Body of pancreas (tissue), 4 donors: Measurements from ENCODE around the gene NOP16.

Experiments used
- POLR2A ChIP-seq, 3 donors: fragments of 450-650 bp; IDR thresholded peaks; one replicate each; pipeline ENCODE4 v1.6.1; 2016; ENCODE audit warnings: antibody characterized with exemption in 3 of 3, mild to moderate bottlenecking in 2 of 3
- TF ChIP-seq, protein P1 (sequence below), 7 experiments: fragments of 450-650 bp in 4 of 7; fragments of 200-600 bp in 3 of 7; sonication (generic) in 3 of 7; IDR thresholded peaks; one replicate each; pipeline ENCODE4 v1.5.1; 2016 to 2019; ENCODE audit warnings: antibody characterized with exemption in 7 of 7

GRCh38 chr5:176405656-176406435, 17.4 kb upstream of the NOP16 start:
- TF ChIP-seq, protein P1, sequence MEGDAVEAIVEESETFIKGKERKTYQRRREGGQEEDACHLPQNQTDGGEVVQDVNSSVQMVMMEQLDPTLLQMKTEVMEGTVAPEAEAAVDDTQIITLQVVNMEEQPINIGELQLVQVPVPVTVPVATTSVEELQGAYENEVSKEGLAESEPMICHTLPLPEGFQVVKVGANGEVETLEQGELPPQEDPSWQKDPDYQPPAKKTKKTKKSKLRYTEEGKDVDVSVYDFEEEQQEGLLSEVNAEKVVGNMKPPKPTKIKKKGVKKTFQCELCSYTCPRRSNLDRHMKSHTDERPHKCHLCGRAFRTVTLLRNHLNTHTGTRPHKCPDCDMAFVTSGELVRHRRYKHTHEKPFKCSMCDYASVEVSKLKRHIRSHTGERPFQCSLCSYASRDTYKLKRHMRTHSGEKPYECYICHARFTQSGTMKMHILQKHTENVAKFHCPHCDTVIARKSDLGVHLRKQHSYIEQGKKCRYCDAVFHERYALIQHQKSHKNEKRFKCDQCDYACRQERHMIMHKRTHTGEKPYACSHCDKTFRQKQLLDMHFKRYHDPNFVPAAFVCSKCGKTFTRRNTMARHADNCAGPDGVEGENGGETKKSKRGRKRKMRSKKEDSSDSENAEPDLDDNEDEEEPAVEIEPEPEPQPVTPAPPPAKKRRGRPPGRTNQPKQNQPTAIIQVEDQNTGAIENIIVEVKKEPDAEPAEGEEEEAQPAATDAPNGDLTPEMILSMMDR (IDR thresholded peaks at IDR 0.05) = no peak
- no peak for TF ChIP-seq POLR2A (IDR thresholded peaks at IDR 0.05)
